ENCODE measurements around the gene SLC25A41.

- no peak for TF ChIP-seq CTCF (IDR thresholded peaks at IDR 0.05)
- TF ChIP-seq ZFX (IDR thresholded peaks at IDR 0.05; ENCODE audit: borderline replicate concordance), result no peak
Measured at GRCh38 chr19:6480848-6481415, 47.4 kb upstream of the SLC25A41 start.
